H1 (cell line): ENCODE measurements around the gene TP53RK. TPM values are rescaled to one million over a fixed set of nuclear protein-coding genes. Genes with fewer than 3 reads are reported as not detected.

Experiments used
- polyA plus RNA-seq, 7 experiments: library from polyadenylated mRNA; depleted of rRNA in 3 of 7; stranded (reverse) in 5 of 7; unstranded in 2 of 7; fragments of >200 nt in 5 of 7; fragments of 200-250 nt in 2 of 7; gene quantifications; 1 replicate in 5 of 7; 2 replicates in 1 of 7; 4 replicates in 1 of 7; pipeline versions ENCODE4 v1.2.1 to v1.2.3, GENCODE V29; 2011 to 2013; ENCODE audit warnings: missing spikeins in 2 of 7, mixed read lengths in 2 of 7
- total RNA-seq: library from RNA; stranded (reverse); fragmentation: NEBNext Ultra II Directional; extraction: Animal tissue kit (Norgen Biotek cat#: 25700); gene quantifications from 2 replicates; pipeline ENCODE4 v1.2.1, GENCODE V29; 2021
- TF ChIP-seq, protein P1 (sequence below): fragments of 300-600 bp; sonication (generic); IDR thresholded peaks from 2 replicates; pipeline ENCODE4 v1.7.1; 2012; ENCODE audit warnings: low read length, moderate library complexity, mild to moderate bottlenecking, inconsistent platforms; ENCODE audit not compliant: insufficient replicate concordance

Gene TP53RK
- total and polyA plus RNA-seq, 2 of the 8 experiments (the other 6 are each of a cell fraction or from before 2014, with no cell fraction given): 8.5 to 16.3 TPM

DNA sequence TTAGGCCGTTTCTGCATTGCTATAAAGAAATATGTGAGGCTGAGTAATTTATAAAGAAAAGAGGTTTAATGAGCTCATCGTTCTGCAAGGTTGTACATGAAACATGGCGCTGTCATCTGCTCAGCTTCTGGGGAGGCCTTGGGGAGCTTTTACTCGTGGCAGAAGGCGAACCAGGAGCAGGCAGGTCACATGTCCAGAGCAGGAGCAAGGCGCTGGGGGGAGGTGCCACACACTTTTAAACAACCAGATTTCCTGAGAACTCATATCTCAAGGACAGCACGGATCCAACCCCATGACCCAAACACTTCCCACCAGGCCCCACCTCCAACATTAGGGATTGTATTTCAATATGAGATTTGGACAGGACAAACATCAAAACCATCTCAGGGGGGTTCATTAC, 31.6 kb downstream of the TP53RK start (continued):
- TF ChIP-seq, protein P1, sequence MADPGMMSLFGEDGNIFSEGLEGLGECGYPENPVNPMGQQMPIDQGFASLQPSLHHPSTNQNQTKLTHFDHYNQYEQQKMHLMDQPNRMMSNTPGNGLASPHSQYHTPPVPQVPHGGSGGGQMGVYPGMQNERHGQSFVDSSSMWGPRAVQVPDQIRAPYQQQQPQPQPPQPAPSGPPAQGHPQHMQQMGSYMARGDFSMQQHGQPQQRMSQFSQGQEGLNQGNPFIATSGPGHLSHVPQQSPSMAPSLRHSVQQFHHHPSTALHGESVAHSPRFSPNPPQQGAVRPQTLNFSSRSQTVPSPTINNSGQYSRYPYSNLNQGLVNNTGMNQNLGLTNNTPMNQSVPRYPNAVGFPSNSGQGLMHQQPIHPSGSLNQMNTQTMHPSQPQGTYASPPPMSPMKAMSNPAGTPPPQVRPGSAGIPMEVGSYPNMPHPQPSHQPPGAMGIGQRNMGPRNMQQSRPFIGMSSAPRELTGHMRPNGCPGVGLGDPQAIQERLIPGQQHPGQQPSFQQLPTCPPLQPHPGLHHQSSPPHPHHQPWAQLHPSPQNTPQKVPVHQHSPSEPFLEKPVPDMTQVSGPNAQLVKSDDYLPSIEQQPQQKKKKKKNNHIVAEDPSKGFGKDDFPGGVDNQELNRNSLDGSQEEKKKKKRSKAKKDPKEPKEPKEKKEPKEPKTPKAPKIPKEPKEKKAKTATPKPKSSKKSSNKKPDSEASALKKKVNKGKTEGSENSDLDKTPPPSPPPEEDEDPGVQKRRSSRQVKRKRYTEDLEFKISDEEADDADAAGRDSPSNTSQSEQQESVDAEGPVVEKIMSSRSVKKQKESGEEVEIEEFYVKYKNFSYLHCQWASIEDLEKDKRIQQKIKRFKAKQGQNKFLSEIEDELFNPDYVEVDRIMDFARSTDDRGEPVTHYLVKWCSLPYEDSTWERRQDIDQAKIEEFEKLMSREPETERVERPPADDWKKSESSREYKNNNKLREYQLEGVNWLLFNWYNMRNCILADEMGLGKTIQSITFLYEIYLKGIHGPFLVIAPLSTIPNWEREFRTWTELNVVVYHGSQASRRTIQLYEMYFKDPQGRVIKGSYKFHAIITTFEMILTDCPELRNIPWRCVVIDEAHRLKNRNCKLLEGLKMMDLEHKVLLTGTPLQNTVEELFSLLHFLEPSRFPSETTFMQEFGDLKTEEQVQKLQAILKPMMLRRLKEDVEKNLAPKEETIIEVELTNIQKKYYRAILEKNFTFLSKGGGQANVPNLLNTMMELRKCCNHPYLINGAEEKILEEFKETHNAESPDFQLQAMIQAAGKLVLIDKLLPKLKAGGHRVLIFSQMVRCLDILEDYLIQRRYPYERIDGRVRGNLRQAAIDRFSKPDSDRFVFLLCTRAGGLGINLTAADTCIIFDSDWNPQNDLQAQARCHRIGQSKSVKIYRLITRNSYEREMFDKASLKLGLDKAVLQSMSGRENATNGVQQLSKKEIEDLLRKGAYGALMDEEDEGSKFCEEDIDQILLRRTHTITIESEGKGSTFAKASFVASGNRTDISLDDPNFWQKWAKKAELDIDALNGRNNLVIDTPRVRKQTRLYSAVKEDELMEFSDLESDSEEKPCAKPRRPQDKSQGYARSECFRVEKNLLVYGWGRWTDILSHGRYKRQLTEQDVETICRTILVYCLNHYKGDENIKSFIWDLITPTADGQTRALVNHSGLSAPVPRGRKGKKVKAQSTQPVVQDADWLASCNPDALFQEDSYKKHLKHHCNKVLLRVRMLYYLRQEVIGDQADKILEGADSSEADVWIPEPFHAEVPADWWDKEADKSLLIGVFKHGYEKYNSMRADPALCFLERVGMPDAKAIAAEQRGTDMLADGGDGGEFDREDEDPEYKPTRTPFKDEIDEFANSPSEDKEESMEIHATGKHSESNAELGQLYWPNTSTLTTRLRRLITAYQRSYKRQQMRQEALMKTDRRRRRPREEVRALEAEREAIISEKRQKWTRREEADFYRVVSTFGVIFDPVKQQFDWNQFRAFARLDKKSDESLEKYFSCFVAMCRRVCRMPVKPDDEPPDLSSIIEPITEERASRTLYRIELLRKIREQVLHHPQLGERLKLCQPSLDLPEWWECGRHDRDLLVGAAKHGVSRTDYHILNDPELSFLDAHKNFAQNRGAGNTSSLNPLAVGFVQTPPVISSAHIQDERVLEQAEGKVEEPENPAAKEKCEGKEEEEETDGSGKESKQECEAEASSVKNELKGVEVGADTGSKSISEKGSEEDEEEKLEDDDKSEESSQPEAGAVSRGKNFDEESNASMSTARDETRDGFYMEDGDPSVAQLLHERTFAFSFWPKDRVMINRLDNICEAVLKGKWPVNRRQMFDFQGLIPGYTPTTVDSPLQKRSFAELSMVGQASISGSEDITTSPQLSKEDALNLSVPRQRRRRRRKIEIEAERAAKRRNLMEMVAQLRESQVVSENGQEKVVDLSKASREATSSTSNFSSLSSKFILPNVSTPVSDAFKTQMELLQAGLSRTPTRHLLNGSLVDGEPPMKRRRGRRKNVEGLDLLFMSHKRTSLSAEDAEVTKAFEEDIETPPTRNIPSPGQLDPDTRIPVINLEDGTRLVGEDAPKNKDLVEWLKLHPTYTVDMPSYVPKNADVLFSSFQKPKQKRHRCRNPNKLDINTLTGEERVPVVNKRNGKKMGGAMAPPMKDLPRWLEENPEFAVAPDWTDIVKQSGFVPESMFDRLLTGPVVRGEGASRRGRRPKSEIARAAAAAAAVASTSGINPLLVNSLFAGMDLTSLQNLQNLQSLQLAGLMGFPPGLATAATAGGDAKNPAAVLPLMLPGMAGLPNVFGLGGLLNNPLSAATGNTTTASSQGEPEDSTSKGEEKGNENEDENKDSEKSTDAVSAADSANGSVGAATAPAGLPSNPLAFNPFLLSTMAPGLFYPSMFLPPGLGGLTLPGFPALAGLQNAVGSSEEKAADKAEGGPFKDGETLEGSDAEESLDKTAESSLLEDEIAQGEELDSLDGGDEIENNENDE: no peak
